ENCODE results near the gene RPLP1. TPM values are rescaled to one million over a fixed set of nuclear protein-coding genes. Genes with fewer than 3 reads are reported as not detected.

RPLP1 gene
- polyA plus RNA-seq, 1 of the 3 experiments (the other 2 are of a cell fraction), result 1,792 TPM

DNA sequence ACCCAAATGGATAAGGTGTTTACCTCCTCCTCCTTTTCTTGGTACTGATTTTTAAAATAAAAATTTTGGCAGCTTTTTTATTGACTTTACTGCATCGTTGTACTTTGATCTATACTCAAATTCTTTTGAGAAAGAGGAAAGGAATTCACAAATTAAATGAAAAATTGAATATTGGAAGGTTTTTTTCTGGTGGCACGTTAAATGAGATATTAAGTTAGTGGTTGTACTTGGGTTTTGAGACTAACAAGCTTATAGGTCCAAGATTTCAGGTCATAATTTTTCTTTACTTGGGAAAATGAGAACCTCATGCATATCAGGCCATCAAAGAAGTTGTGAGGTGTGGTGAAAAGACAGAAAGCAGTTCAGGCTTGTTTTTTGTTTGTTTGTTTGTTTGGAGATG is 14.1 kb downstream of the RPLP1 start (continued):
- TF ChIP-seq, protein P1, sequence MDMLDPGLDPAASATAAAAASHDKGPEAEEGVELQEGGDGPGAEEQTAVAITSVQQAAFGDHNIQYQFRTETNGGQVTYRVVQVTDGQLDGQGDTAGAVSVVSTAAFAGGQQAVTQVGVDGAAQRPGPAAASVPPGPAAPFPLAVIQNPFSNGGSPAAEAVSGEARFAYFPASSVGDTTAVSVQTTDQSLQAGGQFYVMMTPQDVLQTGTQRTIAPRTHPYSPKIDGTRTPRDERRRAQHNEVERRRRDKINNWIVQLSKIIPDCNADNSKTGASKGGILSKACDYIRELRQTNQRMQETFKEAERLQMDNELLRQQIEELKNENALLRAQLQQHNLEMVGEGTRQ (IDR thresholded peaks at IDR 0.05; ENCODE audit: borderline replicate concordance, low read depth, low read length), result no peak
- TF ChIP-seq, protein P2, sequence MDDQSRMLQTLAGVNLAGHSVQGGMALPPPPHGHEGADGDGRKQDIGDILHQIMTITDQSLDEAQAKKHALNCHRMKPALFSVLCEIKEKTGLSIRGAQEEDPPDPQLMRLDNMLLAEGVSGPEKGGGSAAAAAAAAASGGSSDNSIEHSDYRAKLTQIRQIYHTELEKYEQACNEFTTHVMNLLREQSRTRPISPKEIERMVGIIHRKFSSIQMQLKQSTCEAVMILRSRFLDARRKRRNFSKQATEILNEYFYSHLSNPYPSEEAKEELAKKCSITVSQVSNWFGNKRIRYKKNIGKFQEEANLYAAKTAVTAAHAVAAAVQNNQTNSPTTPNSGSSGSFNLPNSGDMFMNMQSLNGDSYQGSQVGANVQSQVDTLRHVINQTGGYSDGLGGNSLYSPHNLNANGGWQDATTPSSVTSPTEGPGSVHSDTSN (IDR thresholded peaks at IDR 0.05), result no peak
- TF ChIP-seq SIN3A (IDR thresholded peaks at IDR 0.05; ENCODE audit: borderline replicate concordance, low read depth, low read length) (no peak), RFX5 (IDR thresholded peaks at IDR 0.05; ENCODE audit: low read length) (no peak), FOSL2 (IDR thresholded peaks at IDR 0.05; ENCODE audit: borderline replicate concordance, low read depth) (no peak), NRF1 (IDR thresholded peaks at IDR 0.05; ENCODE audit: low read depth, low read length) (no peak)
- TF ChIP-seq, protein P3, sequence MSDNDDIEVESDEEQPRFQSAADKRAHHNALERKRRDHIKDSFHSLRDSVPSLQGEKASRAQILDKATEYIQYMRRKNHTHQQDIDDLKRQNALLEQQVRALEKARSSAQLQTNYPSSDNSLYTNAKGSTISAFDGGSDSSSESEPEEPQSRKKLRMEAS (IDR thresholded peaks at IDR 0.05; ENCODE audit: low read depth), result no peak
- TF ChIP-seq, protein P4, sequence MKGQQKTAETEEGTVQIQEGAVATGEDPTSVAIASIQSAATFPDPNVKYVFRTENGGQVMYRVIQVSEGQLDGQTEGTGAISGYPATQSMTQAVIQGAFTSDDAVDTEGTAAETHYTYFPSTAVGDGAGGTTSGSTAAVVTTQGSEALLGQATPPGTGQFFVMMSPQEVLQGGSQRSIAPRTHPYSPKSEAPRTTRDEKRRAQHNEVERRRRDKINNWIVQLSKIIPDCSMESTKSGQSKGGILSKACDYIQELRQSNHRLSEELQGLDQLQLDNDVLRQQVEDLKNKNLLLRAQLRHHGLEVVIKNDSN (IDR thresholded peaks at IDR 0.05; ENCODE audit: borderline replicate concordance, low read depth), result no peak

DNA sequence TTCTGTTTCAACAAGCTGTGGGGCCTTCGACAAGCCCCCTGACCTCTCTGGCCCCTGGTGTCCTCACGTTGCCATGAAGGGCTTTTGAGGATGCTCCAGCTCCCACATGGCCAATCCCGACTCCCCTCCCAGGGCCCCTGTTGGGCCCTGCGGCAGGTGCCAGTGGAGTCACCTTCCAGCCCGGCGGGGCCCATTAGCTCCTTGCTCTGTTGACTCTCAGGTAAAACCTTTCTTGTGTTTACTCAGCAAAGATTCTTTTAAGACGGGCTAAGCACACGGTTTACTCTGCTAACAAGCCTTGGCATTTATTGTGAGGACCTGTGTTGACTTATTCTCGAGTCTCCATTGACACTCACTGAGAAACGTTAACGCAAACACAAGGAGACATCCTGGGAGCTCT is 15.0 kb downstream of the RPLP1 start:
- Histone ChIP-seq H3K9me2 (no peaks in the 10 kb centered on the region), H3K27ac (ENCODE audit: low read depth in 2 of 2, low read length in 1 of 2) (no peak overlapping the region), H3K36me3 (replicated peaks in 1 of 2; ENCODE audit: control insufficient read depth in 1 of 2, insufficient read depth in 2 of 2, low read length in 1 of 2) (no peaks in the 10 kb centered on the region), H3K9me3 (no peaks in the 10 kb centered on the region), H3K79me2 (ENCODE audit: insufficient read depth) (no peaks in the 10 kb centered on the region), H3K4me2 (no peak overlapping the region), H3F3A (replicated peaks; ENCODE audit: insufficient read depth) (peaks cover 12% of the 10 kb centered on the region), H2AFZ (ENCODE audit: low read depth) (no peak overlapping the region), H4K20me1 (ENCODE audit: insufficient read depth) (no peaks in the 10 kb centered on the region), H3K4me3 (ENCODE audit: low read depth in 2 of 2, low read length in 1 of 2) (no peak overlapping the region), H3K4me1 (ENCODE audit: control insufficient read depth in 1 of 2, insufficient read depth in 2 of 2, low read depth in 1 of 2, low read length in 1 of 2) (peaks cover 10 to 15% of the 10 kb centered on the region in 2 experiments; a peak in 3 of 4 replicates), H3K27me3 (ENCODE audit: insufficient read depth) (no peaks in the 10 kb centered on the region), H3K9ac (no peak overlapping the region)
- no peak for DNase-seq
- WGBS (ENCODE audit: low lambda C conversion rate), result 68% methylated on average over 10 of the region's 11 CpGs
- POLR2A ChIA-PET, result interaction anchor here (0.7 kb wide), 1 partner anchor 15 kb away, joined by 3 read pairs; the partner anchor contains the start of gene RPLP1
- no peak for TF ChIP-seq GATA2 (CRISPR knock-in tag; IDR thresholded peaks at IDR 0.05)
- TF ChIP-seq NFIC (IDR thresholded peaks at IDR 0.05; ENCODE audit: borderline replicate concordance), result no peak
- TF ChIP-seq RFX5 (IDR thresholded peaks at IDR 0.05; ENCODE audit: low read length), result no peak
- TF ChIP-seq FOXJ3 (CRISPR knock-in tag; IDR thresholded peaks at IDR 0.05), result no peak
- no peak for TF ChIP-seq YY1 (IDR thresholded peaks at IDR 0.05; ENCODE audit: low read depth)
- TF ChIP-seq, protein P5, sequence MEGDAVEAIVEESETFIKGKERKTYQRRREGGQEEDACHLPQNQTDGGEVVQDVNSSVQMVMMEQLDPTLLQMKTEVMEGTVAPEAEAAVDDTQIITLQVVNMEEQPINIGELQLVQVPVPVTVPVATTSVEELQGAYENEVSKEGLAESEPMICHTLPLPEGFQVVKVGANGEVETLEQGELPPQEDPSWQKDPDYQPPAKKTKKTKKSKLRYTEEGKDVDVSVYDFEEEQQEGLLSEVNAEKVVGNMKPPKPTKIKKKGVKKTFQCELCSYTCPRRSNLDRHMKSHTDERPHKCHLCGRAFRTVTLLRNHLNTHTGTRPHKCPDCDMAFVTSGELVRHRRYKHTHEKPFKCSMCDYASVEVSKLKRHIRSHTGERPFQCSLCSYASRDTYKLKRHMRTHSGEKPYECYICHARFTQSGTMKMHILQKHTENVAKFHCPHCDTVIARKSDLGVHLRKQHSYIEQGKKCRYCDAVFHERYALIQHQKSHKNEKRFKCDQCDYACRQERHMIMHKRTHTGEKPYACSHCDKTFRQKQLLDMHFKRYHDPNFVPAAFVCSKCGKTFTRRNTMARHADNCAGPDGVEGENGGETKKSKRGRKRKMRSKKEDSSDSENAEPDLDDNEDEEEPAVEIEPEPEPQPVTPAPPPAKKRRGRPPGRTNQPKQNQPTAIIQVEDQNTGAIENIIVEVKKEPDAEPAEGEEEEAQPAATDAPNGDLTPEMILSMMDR (IDR thresholded peaks at IDR 0.05), result no peak
- TF ChIP-seq JUND (IDR thresholded peaks at IDR 0.05), result no peak
- no peak for TF ChIP-seq EZH2phosphoT487 (IDR thresholded peaks at IDR 0.05; ENCODE audit: borderline replicate concordance, low read depth)
- TF ChIP-seq, protein P3 (IDR thresholded peaks at IDR 0.05; ENCODE audit: low read depth), result no peak
- TF ChIP-seq MEF2A (IDR thresholded peaks at IDR 0.05; ENCODE audit: borderline replicate concordance, low read depth), result no peak
- no peak for TF ChIP-seq RAD21 (IDR thresholded peaks at IDR 0.05; ENCODE audit: low read length)
- TF ChIP-seq NRF1 (IDR thresholded peaks at IDR 0.05; ENCODE audit: low read depth, low read length), result no peak
- TF ChIP-seq SMC3 (IDR thresholded peaks at IDR 0.05; ENCODE audit: low read depth, low read length), result no peak
- CTCF ChIA-PET, result interaction anchor here (0.9 to 4.3 kb wide), 5 partner anchors 8 to 1020 kb away, joined by 3 to 27 read pairs (median 4); no protein-coding TSS in a partner anchor
